Smooth muscle cell (in vitro differentiated cells): ENCODE data around the gene TTLL9. TPM values are rescaled to one million over a fixed set of nuclear protein-coding genes. Genes with fewer than 3 reads are reported as not detected.

Experiments used
- DNase-seq: peaks from one replicate; lab custom pipeline; 2025; ENCODE audit not compliant: unreplicated experiment; lab: John Stamatoyannopoulos, UW
- H2AFZ ChIP-seq: fragments of 200-600 bp; sonication (generic); 2 replicates; pipeline ENCODE4 v1.6.0; 2016; ENCODE audit warnings: antibody characterized with exemption, low read depth, mild to moderate bottlenecking
- H3F3A ChIP-seq: fragments of 200-600 bp; sonication (generic); 2 replicates; pipeline ENCODE4 v1.6.0; 2017; ENCODE audit warnings: antibody characterized with exemption, low read depth
- H3K27ac ChIP-seq: fragments of 200-600 bp; sonication (generic); 2 replicates; pipeline ENCODE4 v1.5.1; 2016; ENCODE audit warnings: low read depth, mild to moderate bottlenecking
- H3K27me3 ChIP-seq: fragments of 200-600 bp; sonication (generic); 2 replicates; pipeline ENCODE4 v1.6.1; 2016; ENCODE audit warnings: low read depth, mild to moderate bottlenecking
- H3K36me3 ChIP-seq: fragments of 200-600 bp; sonication (generic); 2 replicates; pipeline ENCODE4 v1.5.1; 2016; ENCODE audit warnings: low read depth
- H3K4me1 ChIP-seq: fragments of 200-600 bp; sonication (generic); 2 replicates; pipeline ENCODE4 v1.5.1; 2016; ENCODE audit warnings: low read depth
- H3K4me2 ChIP-seq: fragments of 200-600 bp; sonication (generic); 2 replicates; pipeline ENCODE4 v1.6.0; 2016; ENCODE audit warnings: mild to moderate bottlenecking
- H3K4me3 ChIP-seq: fragments of 200-600 bp; sonication (generic); 2 replicates; pipeline ENCODE4 v1.5.1; 2016; ENCODE audit warnings: mild to moderate bottlenecking
- H3K79me2 ChIP-seq: fragments of 200-600 bp; sonication (generic); 2 replicates; pipeline ENCODE4 v1.6.0; 2016; ENCODE audit warnings: low read depth, mild to moderate bottlenecking
- H3K9ac ChIP-seq: fragments of 200-600 bp; sonication (generic); 2 replicates; pipeline ENCODE4 v1.6.0; 2016; ENCODE audit warnings: low read depth
- H3K9me3 ChIP-seq: fragments of 200-600 bp; sonication (generic); replicated peaks from 2 replicates; pipeline ENCODE4 v1.5.1; 2016; ENCODE audit warnings: low read depth
- H4K20me1 ChIP-seq: fragments of 200-600 bp; sonication (generic); 2 replicates; pipeline ENCODE4 v1.6.0; 2016; ENCODE audit warnings: low read depth
- CTCF ChIP-seq: fragments of 200-600 bp; sonication (generic); IDR thresholded peaks from 2 replicates; pipeline ENCODE4 v1.5.1; 2017; ENCODE audit warnings: borderline replicate concordance, mild to moderate bottlenecking, antibody characterized with exemption; ENCODE audit not compliant: insufficient read depth, poor library complexity, severe bottlenecking
- WGBS: methylation state at CpG from one replicate; pipeline ENCODE4 v1.1.7; 2016; ENCODE audit warnings: low lambda C conversion rate; 5-methylcytosine and 5-hydroxymethylcytosine counted together
- polyA plus RNA-seq: library from polyadenylated mRNA; unstranded; fragments of >200 nt; fragmentation: Nextera tagmentation; extraction: Ambion mirVana; gene quantifications from 2 replicates; pipeline ENCODE4 v1.2.1, GENCODE V29; 2016
- total RNA-seq: library from RNA; depleted of rRNA; stranded (reverse); fragments of >200 nt; gene quantifications from 2 replicates; pipeline ENCODE4 v1.2.3, GENCODE V29; 2014

Gene TTLL9
- total and polyA plus RNA-seq, 2 experiments from 2014 or later: 0.13 TPM; not detected in 1

- no peak for DNase-seq
- Histone ChIP-seq H3F3A (no peaks in the 10 kb centered on the region), H3K9me3 (no peaks in the 10 kb centered on the region), H4K20me1 (no peaks in the 10 kb centered on the region), H2AFZ (no peak overlapping the region), H3K9ac (no peak overlapping the region), H3K27ac (no peak overlapping the region), H3K36me3 (no peaks in the 10 kb centered on the region), H3K4me2 (no peak overlapping the region), H3K4me1 (no peaks in the 10 kb centered on the region), H3K79me2 (no peaks in the 10 kb centered on the region), H3K27me3 (no peaks in the 10 kb centered on the region), H3K4me3 (no peak overlapping the region)
- TF ChIP-seq CTCF: no peak
- WGBS: 85% methylated on average over 4 of the region's 4 CpGs
These were observed 39.8 kb downstream of the TTLL9 start for GRCh38 chr20:31910071-31910803.

GRCh38 chr20:31913431-31914157 lies 43.2 kb downstream of the TTLL9 start:
- H4K20me1 ChIP-seq: no peaks in the 10 kb centered on the region
- no peak overlapping the region for H3K27ac ChIP-seq
- H3K9ac ChIP-seq: no peak overlapping the region
- H3K4me3 ChIP-seq: no peak overlapping the region
- no peaks in the 10 kb centered on the region for H3K27me3 ChIP-seq
- TF ChIP-seq CTCF: no peak
- DNase-seq: no peak
- H3K4me2 ChIP-seq: no peak overlapping the region
- no peaks in the 10 kb centered on the region for H3K4me1 ChIP-seq
- 83% methylated on average over 15 of the region's 15 CpGs for WGBS
- H3K9me3 ChIP-seq: no peaks in the 10 kb centered on the region
- H2AFZ ChIP-seq: peak overlapping the region; percentile 33
- no peaks in the 10 kb centered on the region for H3K36me3 ChIP-seq
- H3F3A ChIP-seq: peaks cover 17% of the 10 kb centered on the region
- H3K79me2 ChIP-seq: no peaks in the 10 kb centered on the region

GRCh38 chr20:31914170-31914569 lies 43.7 kb downstream of the TTLL9 start:
- no peaks in the 10 kb centered on the region for H3K27me3 ChIP-seq
- no peaks in the 10 kb centered on the region for H3K4me1 ChIP-seq
- no peak overlapping the region for H3K9ac ChIP-seq
- no peaks in the 10 kb centered on the region for H3K79me2 ChIP-seq
- no peak overlapping the region for H3K4me2 ChIP-seq
- 66% methylated on average over 5 of the region's 5 CpGs for WGBS
- TF ChIP-seq CTCF: no peak
- H2AFZ ChIP-seq: no peak overlapping the region
- peaks cover 17% of the 10 kb centered on the region for H3F3A ChIP-seq
- DNase-seq: no peak
- H3K27ac ChIP-seq: no peak overlapping the region
- no peaks in the 10 kb centered on the region for H3K9me3 ChIP-seq
- H4K20me1 ChIP-seq: no peaks in the 10 kb centered on the region
- no peaks in the 10 kb centered on the region for H3K36me3 ChIP-seq
- H3K4me3 ChIP-seq: no peak overlapping the region
